Endothelial cell of umbilical vein (primary cell): ENCODE results near the gene GSTP1. TPM values are rescaled to one million over a fixed set of nuclear protein-coding genes. Genes with fewer than 3 reads are reported as not detected.
A peak's percentile ranks its signal among the peaks of the same experiment; 100 is the strongest.

ENCODE experiments used
- BruUV-seq: library from RNA; stranded (reverse); fragments of 400-500 nt; replicated peaks from 2 replicates; lab custom pipeline; 2021; lab: Mats Ljungman, UMichigan
- CTCF ChIA-PET: fragments of 300-600, 350-600 bp; sonication (Branson Sonifier 250); formaldehyde crosslinking; loops from one replicate; lab custom pipeline; 2021; ENCODE audit warnings: antibody characterized with exemption, inconsistent platforms; lab: Charles Lee
- POLR2A ChIA-PET: fragments of 300-600, 350-600 bp; sonication (Branson Sonifier 250); formaldehyde crosslinking; loops from one replicate; lab custom pipeline; 2021; ENCODE audit warnings: antibody characterized with exemption, inconsistent platforms; lab: Charles Lee
- DNase-seq: peaks from one replicate; pipeline ENCODE4 v3.0.0-alpha.2; 2011; ENCODE audit warnings: low read depth, low spot score
- FAIRE-seq: peaks from 2 replicates; lab custom pipeline; 2011; peaks lifted over from hg19 to GRCh38; lab: Jason Lieb, UNC
- H2AFZ ChIP-seq: 2 replicates; pipeline ENCODE4 v1.6.0; 2012; ENCODE audit warnings: low read depth, low read length, control low read depth, inconsistent platforms
- H3K27ac ChIP-seq: 2 replicates; pipeline ENCODE4 v1.5.1; 2011; ENCODE audit warnings: low read depth, mild to moderate bottlenecking, control low read depth, low read length, moderate library complexity; ENCODE audit not compliant: insufficient read depth
- H3K27me3 ChIP-seq, 2 experiments: 2 replicates each; pipeline versions ENCODE4 v1.6.0 to v1.6.1; 2011; ENCODE audit warnings: low read length in 2 of 2, mixed read lengths in 1 of 2; ENCODE audit not compliant: control insufficient read depth in 2 of 2, insufficient read depth in 2 of 2
- H3K36me3 ChIP-seq, 2 experiments: 2 replicates in 1 of 2; 3 replicates in 1 of 2; pipeline ENCODE4 v1.5.1; 2011; ENCODE audit warnings: low read length in 2 of 2, mild to moderate bottlenecking in 1 of 2, moderate library complexity in 1 of 2; ENCODE audit not compliant: control insufficient read depth in 2 of 2, insufficient read depth in 2 of 2; ENCODE audit errors: extremely low read depth in 1 of 2
- H3K4me1 ChIP-seq: 3 replicates; pipeline ENCODE4 v1.5.1; 2011; ENCODE audit warnings: mild to moderate bottlenecking, low read length; ENCODE audit not compliant: control insufficient read depth, insufficient read depth; ENCODE audit errors: extremely low read depth
- H3K4me2 ChIP-seq: 2 replicates; pipeline ENCODE4 v1.6.1; 2011; ENCODE audit warnings: low read length, control low read depth, mixed read lengths; ENCODE audit not compliant: insufficient read depth
- H3K4me3 ChIP-seq, 3 experiments: fragments of 200-600 bp in 1 of 3; sonication (generic), shearing (Covaris generic) in 1 of 3; replicated peaks in 1 of 3; 2 replicates each; pipeline ENCODE4 v1.5.1; 2011 to 2016; ENCODE audit warnings: control low read depth in 3 of 3, low read length in 3 of 3, mild to moderate bottlenecking in 2 of 3, inconsistent platforms in 1 of 3, low read depth in 1 of 3, moderate library complexity in 1 of 3; ENCODE audit not compliant: insufficient read depth in 1 of 3
- H3K79me2 ChIP-seq: 2 replicates; pipeline ENCODE4 v1.6.0; 2012; ENCODE audit warnings: low read length, inconsistent platforms; ENCODE audit not compliant: control insufficient read depth, insufficient read depth
- H3K9ac ChIP-seq: replicated peaks from 2 replicates; pipeline ENCODE3; 2011; ENCODE audit warnings: low read length, control low read depth; ENCODE audit not compliant: insufficient read depth; ENCODE audit errors: extremely low read depth
- H3K9me1 ChIP-seq: replicated peaks from 3 replicates; pipeline ENCODE4 v1.6.0; 2011; ENCODE audit warnings: mild to moderate bottlenecking, low read length; ENCODE audit not compliant: control insufficient read depth, insufficient read depth; ENCODE audit errors: extremely low read depth
- H3K9me3 ChIP-seq: replicated peaks from 2 replicates; pipeline ENCODE4 v1.5.1; 2012; ENCODE audit warnings: low read length, inconsistent platforms; ENCODE audit not compliant: control insufficient read depth, insufficient read depth
- H4K20me1 ChIP-seq: replicated peaks from 2 replicates; pipeline ENCODE3; 2011; ENCODE audit warnings: mild to moderate bottlenecking, low read length; ENCODE audit not compliant: control insufficient read depth, insufficient read depth; ENCODE audit errors: extremely low read depth
- POLR2AphosphoS5 ChIP-seq: IDR thresholded peaks from 2 replicates; pipeline ENCODE4 v1.6.1; 2012; ENCODE audit warnings: low read depth, mild to moderate bottlenecking, control low read depth, low read length, moderate library complexity; ENCODE audit not compliant: insufficient read depth
- dilution Hi-C: fragments of 300-500 bp; cut with MboI; formaldehyde crosslinking; loops from one replicate; pipeline ENCODE4 v1.15.0; 2019; ENCODE audit warnings: low sequenced_read_pairs; ENCODE audit not compliant: extremely low pct_ligation_motif_present
- intact Hi-C: fragments of 100-400 bp; cut with micrococcal nuclease; formaldehyde crosslinking; loops from one replicate; pipeline ENCODE4 v1.10.0; 2022
- polyA plus RNA-seq, 4 experiments: library from polyadenylated mRNA; depleted of rRNA in 3 of 4; stranded (reverse) in 3 of 4; unstranded in 1 of 4; fragments of >200 nt; gene quantifications; 2 replicates each; pipeline versions ENCODE4 v1.2.1 to v1.2.3, GENCODE V29; 2011 to 2012; ENCODE audit warnings: missing spikeins in 1 of 4
- total RNA-seq: library from RNA; stranded (reverse); gene quantifications from 2 replicates; pipeline ENCODE4 v1.2.3, GENCODE V29; 2021
- TF ChIP-seq, protein P1 (sequence below), 2 donors: IDR thresholded peaks; 1 replicate in 1 of 2; 2 replicates in 1 of 2; pipeline ENCODE4 v1.5.1; 2011; ENCODE audit warnings: low read length in 2 of 2, mild to moderate bottlenecking in 2 of 2, moderate library complexity in 2 of 2, control low read depth in 1 of 2, inconsistent platforms in 1 of 2, low read depth in 1 of 2; ENCODE audit not compliant: insufficient read depth in 1 of 2; ENCODE audit errors: extremely low read depth in 1 of 2
- TF ChIP-seq, protein P2 (sequence below): IDR thresholded peaks from 2 replicates; pipeline ENCODE4 v1.6.1; 2011; ENCODE audit not compliant: insufficient read depth, insufficient read length

Gene GSTP1
- total and polyA plus RNA-seq, 2 donors (not counting 3 experiments of a cell fraction or from before 2014, with no cell fraction given), result 962 to 2,277 TPM

DNA sequence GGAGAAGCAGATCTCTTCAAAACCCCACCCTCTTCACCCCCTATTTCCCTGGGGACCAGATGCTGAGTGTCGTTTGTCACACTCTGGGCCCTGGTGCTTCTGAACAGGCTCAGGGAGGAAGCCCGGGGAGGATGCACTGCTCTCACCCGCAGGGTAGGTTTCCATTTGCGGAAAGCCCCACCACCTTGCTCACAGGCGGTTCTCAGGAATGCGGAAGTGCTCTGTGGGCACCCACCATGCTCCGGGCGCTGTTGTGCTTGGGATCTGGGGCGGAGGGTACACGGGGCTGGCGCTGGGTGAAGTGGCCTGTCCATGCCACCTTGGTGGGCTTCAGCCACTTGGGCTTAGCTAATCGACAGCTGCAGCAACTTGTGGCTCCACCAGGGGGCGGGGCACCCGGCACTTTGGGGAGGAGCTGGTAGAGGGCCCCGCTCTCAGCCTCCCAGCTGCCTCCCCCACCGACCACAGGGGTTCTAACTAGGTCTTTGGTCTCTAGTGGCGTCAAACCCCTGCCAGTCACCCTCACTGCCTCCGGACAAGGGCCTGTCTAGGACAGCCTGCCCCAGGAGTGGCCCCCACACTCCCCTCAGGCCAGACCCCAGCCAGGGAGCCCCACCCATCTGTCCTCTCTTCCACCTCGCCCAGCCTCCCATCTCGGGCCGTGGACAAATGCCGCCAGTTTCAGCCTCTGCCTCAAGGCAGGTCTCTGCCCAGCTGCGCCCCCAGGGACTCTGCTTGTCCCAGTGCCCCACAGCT, 30.5 kb downstream of the GSTP1 start:
- Histone ChIP-seq H3K4me3 (no peak overlapping the region), H3K9me1 (no peaks in the 10 kb centered on the region), H3K36me3 (peaks cover 3 to 19% of the 10 kb centered on the region in 2 experiments), H3K9ac (no peak overlapping the region), H3K27me3 (peaks cover 14 to 21% of the 10 kb centered on the region in 2 experiments), H3K9me3 (no peaks in the 10 kb centered on the region), H4K20me1 (no peaks in the 10 kb centered on the region), H3K4me2 (no peak overlapping the region), H3K4me1 (no peaks in the 10 kb centered on the region), H3K79me2 (no peaks in the 10 kb centered on the region), H3K27ac (no peak overlapping the region), H2AFZ (no peak overlapping the region)
- TF ChIP-seq, protein P1, sequence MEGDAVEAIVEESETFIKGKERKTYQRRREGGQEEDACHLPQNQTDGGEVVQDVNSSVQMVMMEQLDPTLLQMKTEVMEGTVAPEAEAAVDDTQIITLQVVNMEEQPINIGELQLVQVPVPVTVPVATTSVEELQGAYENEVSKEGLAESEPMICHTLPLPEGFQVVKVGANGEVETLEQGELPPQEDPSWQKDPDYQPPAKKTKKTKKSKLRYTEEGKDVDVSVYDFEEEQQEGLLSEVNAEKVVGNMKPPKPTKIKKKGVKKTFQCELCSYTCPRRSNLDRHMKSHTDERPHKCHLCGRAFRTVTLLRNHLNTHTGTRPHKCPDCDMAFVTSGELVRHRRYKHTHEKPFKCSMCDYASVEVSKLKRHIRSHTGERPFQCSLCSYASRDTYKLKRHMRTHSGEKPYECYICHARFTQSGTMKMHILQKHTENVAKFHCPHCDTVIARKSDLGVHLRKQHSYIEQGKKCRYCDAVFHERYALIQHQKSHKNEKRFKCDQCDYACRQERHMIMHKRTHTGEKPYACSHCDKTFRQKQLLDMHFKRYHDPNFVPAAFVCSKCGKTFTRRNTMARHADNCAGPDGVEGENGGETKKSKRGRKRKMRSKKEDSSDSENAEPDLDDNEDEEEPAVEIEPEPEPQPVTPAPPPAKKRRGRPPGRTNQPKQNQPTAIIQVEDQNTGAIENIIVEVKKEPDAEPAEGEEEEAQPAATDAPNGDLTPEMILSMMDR (IDR thresholded peaks at IDR 0.05; ENCODE audit: extremely low read depth in 1 of 2, insufficient read depth in 1 of 2, low read depth in 1 of 2, low read length in 2 of 2), result peak; percentile 63 to 92
- TF ChIP-seq, protein P2, sequence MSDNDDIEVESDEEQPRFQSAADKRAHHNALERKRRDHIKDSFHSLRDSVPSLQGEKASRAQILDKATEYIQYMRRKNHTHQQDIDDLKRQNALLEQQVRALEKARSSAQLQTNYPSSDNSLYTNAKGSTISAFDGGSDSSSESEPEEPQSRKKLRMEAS, result no peak
- peak; percentile 28 for TF ChIP-seq POLR2AphosphoS5
- intact Hi-C loops, result no loop called here
- FAIRE-seq, result no peak
- peak; percentile 25 for DNase-seq
- dilution Hi-C loops, result no loop called here
- ChIA-PET POLR2A (no interaction called here), CTCF (interaction anchor here (0.6 to 6.8 kb wide), 19 partner anchors 10 to 163 kb away, joined by 3 to 98 read pairs (median 4); partner anchors contain the start of genes ACY3, GSTP1 and NUDT8)
- BruUV-seq, result no TSS peak
